ENCODE measurements around the gene CLEC4G.
"Not testable (repeated sequence)": the region's sequence is repeated elsewhere in the genome, so short reads cannot be mapped to it uniquely, and the experiment has no call there.

GRCh38 chr19:7746306-7746705 lies 14.4 kb upstream of the CLEC4G start:
- not testable (repeated sequence) for TF ChIP-seq EZH2 (IDR thresholded peaks at IDR 0.05; ENCODE audit: borderline replicate concordance, low read length); CTCF (IDR thresholded peaks at IDR 0.05; ENCODE audit: low read length)

All from OCI-LY1 (cell line).